ENCODE results near the gene PCYOX1L. TPM values are rescaled to one million over a fixed set of nuclear protein-coding genes. Genes with fewer than 3 reads are reported as not detected.

PCYOX1L gene
- polyA plus RNA-seq, 1 experiment: 12.8 TPM

GRCh38 chr5:149414405-149415065 is 56.7 kb downstream of the PCYOX1L start:
- no peak overlapping the region for H3K4me3 ChIP-seq (ENCODE audit: low read depth, low read length)
- no peaks in the 10 kb centered on the region for H3K27me3 ChIP-seq (ENCODE audit: control insufficient read depth, insufficient read depth, low read length)
- ChIA-PET CTCF (interaction anchor here (1.1 to 1.4 kb wide), 2 partner anchors 32 to 47 kb away, joined by 4 to 5 read pairs; no protein-coding TSS in a partner anchor), POLR2A (no interaction called here)
- DNase-seq (ENCODE audit: low read depth): no peak
- no peak for TF ChIP-seq CTCF (IDR thresholded peaks at IDR 0.05; ENCODE audit: insufficient read depth, low read depth, low read length)
- H3K36me3 ChIP-seq (ENCODE audit: control insufficient read depth, insufficient read depth, low read length): peaks cover 50% of the 10 kb centered on the region

- no peak for TF ChIP-seq CTCF (IDR thresholded peaks at IDR 0.05; ENCODE audit: insufficient read depth, low read depth, low read length)
- POLR2A ChIA-PET: interaction anchor here (2.0 kb wide), 1 partner anchor 8 kb away, joined by 6 read pairs; no protein-coding TSS in a partner anchor
- CTCF ChIA-PET: interaction anchor here (1.4 to 3.6 kb wide), 4 partner anchors 10 to 47 kb away, joined by 4 to 18 read pairs (median 6); no protein-coding TSS in a partner anchor
- DNase-seq (ENCODE audit: low read depth): no peak
- H3K36me3 ChIP-seq (ENCODE audit: control insufficient read depth, insufficient read depth, low read length): peaks cover 55% of the 10 kb centered on the region
- no peaks in the 10 kb centered on the region for H3K27me3 ChIP-seq (ENCODE audit: control insufficient read depth, insufficient read depth, low read length)
- H3K4me3 ChIP-seq (ENCODE audit: low read depth, low read length): no peak overlapping the region
These were observed 57.5 kb downstream of the PCYOX1L start for GRCh38 chr5:149415066-149415967.

GRCh38 chr5:149416987-149417710 is 59.3 kb downstream of the PCYOX1L start:
- Histone ChIP-seq H3K4me3 (ENCODE audit: low read depth, low read length) (no peak overlapping the region), H3K27me3 (ENCODE audit: control insufficient read depth, insufficient read depth, low read length) (no peaks in the 10 kb centered on the region), H3K36me3 (ENCODE audit: control insufficient read depth, insufficient read depth, low read length) (peaks cover 54% of the 10 kb centered on the region)
- no peak for TF ChIP-seq CTCF (IDR thresholded peaks at IDR 0.05; ENCODE audit: insufficient read depth, low read depth, low read length)
- no peak for DNase-seq (ENCODE audit: low read depth)
- ChIA-PET CTCF (interaction anchor here (0.8 to 3.6 kb wide), 5 partner anchors 10 to 35 kb away, joined by 3 to 18 read pairs (median 6); no protein-coding TSS in a partner anchor), POLR2A (interaction anchor here (0.6 to 2.0 kb wide), 4 partner anchors 10 to 552 kb away, joined by 3 to 6 read pairs (median 4); no protein-coding TSS in a partner anchor)

GRCh38 chr5:149417711-149418368 is 60.0 kb downstream of the PCYOX1L start:
- no peaks in the 10 kb centered on the region for H3K27me3 ChIP-seq (ENCODE audit: control insufficient read depth, insufficient read depth, low read length)
- no peak for TF ChIP-seq CTCF (IDR thresholded peaks at IDR 0.05; ENCODE audit: insufficient read depth, low read depth, low read length)
- ChIA-PET CTCF (interaction anchor here (0.8 to 3.6 kb wide), 3 partner anchors 14 to 36 kb away, joined by 6 to 18 read pairs (median 6); no protein-coding TSS in a partner anchor), POLR2A (interaction anchor here (0.8 kb wide), 1 partner anchor 12 kb away, joined by 3 read pairs; no protein-coding TSS in a partner anchor)
- H3K36me3 ChIP-seq (ENCODE audit: control insufficient read depth, insufficient read depth, low read length): peaks cover 56% of the 10 kb centered on the region
- no peak overlapping the region for H3K4me3 ChIP-seq (ENCODE audit: low read depth, low read length)
- DNase-seq (ENCODE audit: low read depth): no peak
